ENCODE measurements around the gene CCL20. TPM values are rescaled to one million over a fixed set of nuclear protein-coding genes. Genes with fewer than 3 reads are reported as not detected.

Gene CCL20
- total RNA-seq, 2 experiments from 2014 or later = 1.5 to 2.2 TPM

GRCh38 chr2:227824711-227825110, 11.1 kb downstream of the CCL20 start:
- DNase-seq = no peak
- no peaks in the 10 kb centered on the region for H3K36me3 ChIP-seq (ENCODE audit: insufficient read depth, low read length)
- Mint-ChIP-seq H3K4me3 (no peak overlapping the region), H3K27me3 (peaks cover 4% of the 10 kb centered on the region), H3K9me3 (no peaks in the 10 kb centered on the region), H3K4me1 (ENCODE audit: low read depth) (peaks cover 5% of the 10 kb centered on the region), H3K27ac (no peak overlapping the region), H3K36me3 (ENCODE audit: low read depth) (no peaks in the 10 kb centered on the region)
- no peaks in the 10 kb centered on the region for H3K27me3 ChIP-seq (ENCODE audit: control insufficient read depth in 1 of 2, insufficient read depth in 2 of 2, low read length in 2 of 2)
- TF ChIP-seq CTCF (IDR thresholded peaks at IDR 0.05) = no peak
- no peaks in the 10 kb centered on the region for H3K9me3 ChIP-seq (ENCODE audit: control insufficient read depth in 1 of 2, insufficient read depth in 1 of 2, low read length in 2 of 2)
- no peak for ATAC-seq (ENCODE audit: poor library complexity)
- intact Hi-C loops (cut with DNase I, micrococcal nuclease) = no loop called here
- ChIA-PET CTCF (no interaction called here), POLR2A (interaction anchor here (0.6 kb wide), 1 partner anchor 22 kb away, joined by 3 read pairs; no protein-coding TSS in a partner anchor)
- no peak overlapping the region for H3K27ac ChIP-seq (ENCODE audit: low read depth in 1 of 2, low read length in 2 of 2)
- H3K4me1 ChIP-seq (ENCODE audit: insufficient read depth, low read length) = peaks cover 15% of the 10 kb centered on the region
- no peak overlapping the region for H3K4me3 ChIP-seq (ENCODE audit: low read length)

GRCh38 chr2:227826019-227826521, 12.4 kb downstream of the CCL20 start:
- peak; percentile 78 for ATAC-seq (ENCODE audit: poor library complexity)
- Mint-ChIP-seq H3K27ac (peak overlapping the region; percentile 65), H3K36me3 (ENCODE audit: low read depth) (no peaks in the 10 kb centered on the region), H3K9me3 (no peaks in the 10 kb centered on the region), H3K4me3 (no peak overlapping the region), H3K27me3 (peaks cover 4% of the 10 kb centered on the region), H3K4me1 (ENCODE audit: low read depth) (peaks cover 5% of the 10 kb centered on the region)
- H3K4me1 ChIP-seq (ENCODE audit: insufficient read depth, low read length) = peaks cover 15% of the 10 kb centered on the region
- H3K27me3 ChIP-seq (ENCODE audit: control insufficient read depth in 1 of 2, insufficient read depth in 2 of 2, low read length in 2 of 2) = no peaks in the 10 kb centered on the region
- TF ChIP-seq CTCF (IDR thresholded peaks at IDR 0.05) = no peak
- no peaks in the 10 kb centered on the region for H3K9me3 ChIP-seq (ENCODE audit: control insufficient read depth in 1 of 2, insufficient read depth in 1 of 2, low read length in 2 of 2)
- CTCF ChIA-PET = no interaction called here
- no peaks in the 10 kb centered on the region for H3K36me3 ChIP-seq (ENCODE audit: insufficient read depth, low read length)
- POLR2A ChIA-PET = no interaction called here
- intact Hi-C loops (cut with DNase I, micrococcal nuclease) = no loop called here
- no peak overlapping the region for H3K27ac ChIP-seq (ENCODE audit: low read depth in 1 of 2, low read length in 2 of 2)
- peak in 7 of 14 experiments; percentile 10 to 70 (median 31) for DNase-seq
- no peak overlapping the region for H3K4me3 ChIP-seq (ENCODE audit: low read length)

- intact Hi-C loops (cut with DNase I, micrococcal nuclease) = no loop called here
- Histone ChIP-seq H3K36me3 (ENCODE audit: insufficient read depth, low read length) (no peaks in the 10 kb centered on the region), H3K27ac (ENCODE audit: low read depth in 1 of 2, low read length in 2 of 2) (peak overlapping the region in 1 of 2 donors; percentile 41), H3K4me3 (ENCODE audit: low read length) (no peak overlapping the region), H3K9me3 (ENCODE audit: control insufficient read depth in 1 of 2, insufficient read depth in 1 of 2, low read length in 2 of 2) (no peaks in the 10 kb centered on the region), H3K27me3 (ENCODE audit: control insufficient read depth in 1 of 2, insufficient read depth in 2 of 2, low read length in 2 of 2) (no peaks in the 10 kb centered on the region), H3K4me1 (ENCODE audit: insufficient read depth, low read length) (peaks cover 15% of the 10 kb centered on the region)
- ChIA-PET POLR2A (no interaction called here), CTCF (no interaction called here)
- peaks cover under 1% of the 10 kb centered on the region for H3K27me3 Mint-ChIP-seq
- peaks cover 5% of the 10 kb centered on the region for H3K4me1 Mint-ChIP-seq (ENCODE audit: low read depth)
- H3K36me3 Mint-ChIP-seq (ENCODE audit: low read depth) = no peaks in the 10 kb centered on the region
- peak overlapping the region; percentile 65 for H3K27ac Mint-ChIP-seq
- DNase-seq (peak in 1 of 14 experiments; percentile 68), ATAC-seq (ENCODE audit: poor library complexity) (peak; percentile 60)
- no peaks in the 10 kb centered on the region for H3K9me3 Mint-ChIP-seq
- no peak for TF ChIP-seq CTCF (IDR thresholded peaks at IDR 0.05)
- peak overlapping the region; percentile 18 for H3K4me3 Mint-ChIP-seq
Measured at GRCh38 chr2:227826563-227826962, 12.9 kb downstream of the CCL20 start.
